ENCODE measurements around the gene ALPG. TPM values are rescaled to one million over a fixed set of nuclear protein-coding genes. Genes with fewer than 3 reads are reported as not detected.

Gene ALPG
- total RNA-seq, 1 experiment from 2014 or later = 2.5 TPM

- BruUV-seq (replicated peaks) = no TSS peak
Measured at GRCh38 chr2:232457121-232458011, 50.7 kb downstream of the ALPG start.

GRCh38 chr2:232458051-232458660 is 51.5 kb downstream of the ALPG start:
- Mint-ChIP-seq H3K9me3 (ENCODE audit: unreplicated experiment) (no peaks in the 10 kb centered on the region), H3K27me3 (ENCODE audit: insufficient read depth, unreplicated experiment) (no peaks in the 10 kb centered on the region), H3K27ac (ENCODE audit: unreplicated experiment) (no peak overlapping the region), H3K36me3 (ENCODE audit: insufficient read depth, unreplicated experiment) (no peaks in the 10 kb centered on the region), H3K4me3 (ENCODE audit: unreplicated experiment) (no peak overlapping the region), H3K4me1 (ENCODE audit: low read depth, unreplicated experiment) (no peaks in the 10 kb centered on the region)
- ChIA-PET POLR2A (no interaction called here), CTCF (no interaction called here)
- DNase-seq = no peak
- Histone ChIP-seq H3K4me3 (ENCODE audit: low read depth, low read length) (no peak overlapping the region), H3K27me3 (replicated peaks; ENCODE audit: control insufficient read depth, insufficient read depth, low read length) (no peaks in the 10 kb centered on the region), H3K4me1 (peaks cover 11% of the 10 kb centered on the region), H3K9me3 (no peaks in the 10 kb centered on the region), H3K36me3 (ENCODE audit: control insufficient read depth, insufficient read depth, low read length) (no peaks in the 10 kb centered on the region)
- TF ChIP-seq CTCF (IDR thresholded peaks at IDR 0.05; ENCODE audit: insufficient read depth in 1 of 2, low read depth in 1 of 2, low read length in 1 of 2, severe bottlenecking in 1 of 2, unreplicated experiment in 1 of 2) = no peak
- no TSS peak for BruUV-seq (replicated peaks)
- intact Hi-C loops (cut with micrococcal nuclease; ENCODE audit: unreplicated experiment) = no loop called here

More at GRCh38 chr2:232457121-232458011, 50.7 kb downstream of the ALPG start:
- POLR2A ChIA-PET = no interaction called here
- CTCF ChIA-PET = no interaction called here
- Histone ChIP-seq H3K36me3 (ENCODE audit: control insufficient read depth, insufficient read depth, low read length) (no peaks in the 10 kb centered on the region), H3K4me1 (peaks cover 11% of the 10 kb centered on the region), H3K9me3 (no peaks in the 10 kb centered on the region), H3K4me3 (ENCODE audit: low read depth, low read length) (no peak overlapping the region), H3K27me3 (replicated peaks; ENCODE audit: control insufficient read depth, insufficient read depth, low read length) (no peaks in the 10 kb centered on the region)
- TF ChIP-seq CTCF (IDR thresholded peaks at IDR 0.05; ENCODE audit: insufficient read depth in 1 of 2, low read depth in 1 of 2, low read length in 1 of 2, severe bottlenecking in 1 of 2, unreplicated experiment in 1 of 2) = no peak
- Mint-ChIP-seq H3K27ac (ENCODE audit: unreplicated experiment) (no peak overlapping the region), H3K9me3 (ENCODE audit: unreplicated experiment) (no peaks in the 10 kb centered on the region), H3K4me3 (ENCODE audit: unreplicated experiment) (no peak overlapping the region), H3K36me3 (ENCODE audit: insufficient read depth, unreplicated experiment) (no peaks in the 10 kb centered on the region), H3K27me3 (ENCODE audit: insufficient read depth, unreplicated experiment) (no peaks in the 10 kb centered on the region), H3K4me1 (ENCODE audit: low read depth, unreplicated experiment) (no peaks in the 10 kb centered on the region)
- intact Hi-C loops (cut with micrococcal nuclease; ENCODE audit: unreplicated experiment) = no loop called here
- DNase-seq = no peak

- no TSS peak for BruUV-seq (replicated peaks)
- H3K4me3 ChIP-seq (ENCODE audit: low read depth, low read length) = no peak overlapping the region
- no peaks in the 10 kb centered on the region for H3K27me3 Mint-ChIP-seq (ENCODE audit: insufficient read depth, unreplicated experiment)
- no peaks in the 10 kb centered on the region for H3K9me3 Mint-ChIP-seq (ENCODE audit: unreplicated experiment)
- H3K27me3 ChIP-seq (replicated peaks; ENCODE audit: control insufficient read depth, insufficient read depth, low read length) = no peaks in the 10 kb centered on the region
- intact Hi-C loops (cut with micrococcal nuclease; ENCODE audit: unreplicated experiment) = no loop called here
- H3K4me1 ChIP-seq = peaks cover 11% of the 10 kb centered on the region
- no peaks in the 10 kb centered on the region for H3K36me3 ChIP-seq (ENCODE audit: control insufficient read depth, insufficient read depth, low read length)
- DNase-seq = no peak
- CTCF ChIA-PET = no interaction called here
- no peak overlapping the region for H3K27ac Mint-ChIP-seq (ENCODE audit: unreplicated experiment)
- TF ChIP-seq CTCF (IDR thresholded peaks at IDR 0.05; ENCODE audit: insufficient read depth in 1 of 2, low read depth in 1 of 2, low read length in 1 of 2, severe bottlenecking in 1 of 2, unreplicated experiment in 1 of 2) = no peak
- H3K4me1 Mint-ChIP-seq (ENCODE audit: low read depth, unreplicated experiment) = no peaks in the 10 kb centered on the region
- POLR2A ChIA-PET = no interaction called here
- no peaks in the 10 kb centered on the region for H3K36me3 Mint-ChIP-seq (ENCODE audit: insufficient read depth, unreplicated experiment)
- no peaks in the 10 kb centered on the region for H3K9me3 ChIP-seq
- H3K4me3 Mint-ChIP-seq (ENCODE audit: unreplicated experiment) = no peak overlapping the region
Measured at GRCh38 chr2:232458661-232459418, 52.2 kb downstream of the ALPG start.

Data from Caco-2 (cell line).